NCI-H2171 treated with DMSO at 0.1 percent for 48 hours (cell line): ENCODE data around the gene ATXN1.

Source experiments
- DNase-seq: peaks from one replicate; lab custom pipeline; 2025; lab: John Stamatoyannopoulos, UW

The ATXN1 gene

GRCh38 chr6:16306334-16306733, 454.9 kb downstream of the ATXN1 start:
- no peak for DNase-seq

- DNase-seq = no peak
These were observed 455.5 kb downstream of the ATXN1 start for GRCh38 chr6:16305788-16306187.

- no peak for DNase-seq
These were observed 456.0 kb downstream of the ATXN1 start for GRCh38 chr6:16305246-16305725.

GRCh38 chr6:16302721-16303552, 458.3 kb downstream of the ATXN1 start:
- no peak for DNase-seq

GRCh38 chr6:16301511-16301910, 459.7 kb downstream of the ATXN1 start:
- DNase-seq = no peak

GRCh38 chr6:16299861-16300260, 461.4 kb downstream of the ATXN1 start:
- DNase-seq = no peak

GRCh38 chr6:16296061-16296670, 465.1 kb downstream of the ATXN1 start:
- DNase-seq = no peak

GRCh38 chr6:16295471-16295870, 465.8 kb downstream of the ATXN1 start:
- DNase-seq = no peak

GRCh38 chr6:16295060-16295459, 466.2 kb downstream of the ATXN1 start:
- DNase-seq = no peak

GRCh38 chr6:16294371-16294770, 466.9 kb downstream of the ATXN1 start:
- no peak for DNase-seq

- peak; percentile 8 for DNase-seq
These were observed 468.3 kb downstream of the ATXN1 start for GRCh38 chr6:16292942-16293341.

- DNase-seq = no peak
These were observed 468.8 kb downstream of the ATXN1 start for GRCh38 chr6:16292432-16292831.

GRCh38 chr6:16291739-16292138, 469.5 kb downstream of the ATXN1 start:
- DNase-seq = no peak

- DNase-seq = no peak
These were observed 473.1 kb downstream of the ATXN1 start for GRCh38 chr6:16288163-16288562.

GRCh38 chr6:16286151-16286522, 475.1 kb downstream of the ATXN1 start:
- no peak for DNase-seq

- DNase-seq = no peak
These were observed 475.7 kb downstream of the ATXN1 start for GRCh38 chr6:16285467-16286150.

GRCh38 chr6:16284472-16284871, 476.8 kb downstream of the ATXN1 start:
- DNase-seq = no peak

GRCh38 chr6:16282370-16282769, 478.9 kb downstream of the ATXN1 start:
- no peak for DNase-seq

GRCh38 chr6:16279243-16279642, 482.0 kb downstream of the ATXN1 start:
- DNase-seq = no peak

GRCh38 chr6:16278750-16279149, 482.5 kb downstream of the ATXN1 start:
- no peak for DNase-seq

GRCh38 chr6:16278048-16278724, 483.1 kb downstream of the ATXN1 start:
- no peak for DNase-seq
